H1 (cell line): ENCODE data around the gene MYRF. TPM values are rescaled to one million over a fixed set of nuclear protein-coding genes. Genes with fewer than 3 reads are reported as not detected.
A peak's percentile ranks its signal among the peaks of the same experiment; 100 is the strongest.

Experiments
- ASH2L ChIP-seq: fragments of 200-600, 300-600 bp; sonication (generic); IDR thresholded peaks from one replicate; pipeline ENCODE4 v1.7.1; 2017; ENCODE audit warnings: low read length
- BACH1 ChIP-seq: IDR thresholded peaks from 2 replicates; pipeline ENCODE4 v1.6.1; 2012; ENCODE audit warnings: low read length, improper control_type of control experiment
- EGR1 ChIP-seq: IDR thresholded peaks from 2 replicates; pipeline ENCODE4 v1.6.1; 2011; ENCODE audit warnings: low read depth, low read length, borderline replicate concordance
- GABPA ChIP-seq: IDR thresholded peaks from 2 replicates; pipeline ENCODE4 v1.6.1; 2011; ENCODE audit warnings: mild to moderate bottlenecking, low read length, moderate library complexity, borderline replicate concordance; ENCODE audit not compliant: insufficient read depth
- JUN ChIP-seq: IDR thresholded peaks from 2 replicates; pipeline ENCODE4 v1.6.1; 2011; ENCODE audit warnings: low read depth, mild to moderate bottlenecking, improper control_type of control experiment, low read length
- KDM4A ChIP-seq: IDR thresholded peaks from one replicate; pipeline ENCODE4 v1.7.1; 2012; ENCODE audit warnings: low read depth, mild to moderate bottlenecking, moderate library complexity, low read length, inconsistent platforms; ENCODE audit not compliant: severe bottlenecking
- MAFK ChIP-seq: IDR thresholded peaks from 2 replicates; pipeline ENCODE4 v1.6.1; 2012; ENCODE audit warnings: low read depth, mild to moderate bottlenecking, improper control_type of control experiment, low read length
- RNF2 ChIP-seq: fragments of 200-900, 300-1000 bp; sonication (generic); IDR thresholded peaks from 2 replicates; pipeline ENCODE4 v1.7.1; 2016; ENCODE audit warnings: borderline replicate concordance, low read depth, mild to moderate bottlenecking, antibody characterized with exemption, low read length; ENCODE audit not compliant: poor library complexity, severe bottlenecking; ENCODE audit errors: missing control alignments
- RXRA ChIP-seq: IDR thresholded peaks from 2 replicates; pipeline ENCODE4 v1.6.1; 2011; ENCODE audit warnings: low read depth, mild to moderate bottlenecking, low read length, moderate library complexity; ENCODE audit not compliant: insufficient read depth
- SAP30 ChIP-seq: fragments of 300-600 bp; sonication (generic); IDR thresholded peaks from 2 replicates; pipeline ENCODE4 v1.7.1; 2012; ENCODE audit warnings: low read length, moderate library complexity, mild to moderate bottlenecking, inconsistent platforms; ENCODE audit not compliant: insufficient read depth, insufficient replicate concordance
- SIX5 ChIP-seq: IDR thresholded peaks from 2 replicates; pipeline ENCODE4 v1.6.1; 2011; ENCODE audit warnings: mild to moderate bottlenecking, low read depth, low read length
- TAF7 ChIP-seq: optimal IDR thresholded peaks from 2 replicates; pipeline ENCODE3; 2011; ENCODE audit warnings: low read depth, mild to moderate bottlenecking, inconsistent platforms, low read length, moderate library complexity, borderline replicate concordance
- TBP ChIP-seq: IDR thresholded peaks from 2 replicates; pipeline ENCODE4 v1.6.1; 2011; ENCODE audit warnings: low read depth, low read length, improper control_type of control experiment
- TCF12 ChIP-seq: IDR thresholded peaks from 2 replicates; pipeline ENCODE4 v1.6.1; 2011; ENCODE audit warnings: low read depth, mild to moderate bottlenecking, low read length
- polyA plus RNA-seq, 7 experiments: library from polyadenylated mRNA; depleted of rRNA in 3 of 7; stranded (reverse) in 5 of 7; unstranded in 2 of 7; fragments of >200 nt in 5 of 7; fragments of 200-250 nt in 2 of 7; gene quantifications; 1 replicate in 5 of 7; 2 replicates in 1 of 7; 4 replicates in 1 of 7; pipeline versions ENCODE4 v1.2.1 to v1.2.3, GENCODE V29; 2011 to 2013; ENCODE audit warnings: missing spikeins in 2 of 7, mixed read lengths in 2 of 7
- total RNA-seq: library from RNA; stranded (reverse); fragmentation: NEBNext Ultra II Directional; extraction: Animal tissue kit (Norgen Biotek cat#: 25700); gene quantifications from 2 replicates; pipeline ENCODE4 v1.2.1, GENCODE V29; 2021
- TF ChIP-seq, protein P1 (sequence below): IDR thresholded peaks from 2 replicates; pipeline ENCODE4 v1.6.1; 2012; ENCODE audit warnings: inconsistent platforms
- TF ChIP-seq, protein P2 (sequence below): IDR thresholded peaks from 2 replicates; pipeline ENCODE4 v1.6.1; 2011; ENCODE audit warnings: low read length, improper control_type of control experiment
- TF ChIP-seq, protein P3 (sequence below): IDR thresholded peaks from 2 replicates; pipeline ENCODE4 v1.6.1; 2012; ENCODE audit warnings: low read length, inconsistent platforms

The MYRF gene
- total and polyA plus RNA-seq, 2 of the 8 experiments (the other 6 are each of a cell fraction or from before 2014, with no cell fraction given) = 6.0 to 6.1 TPM

DNA sequence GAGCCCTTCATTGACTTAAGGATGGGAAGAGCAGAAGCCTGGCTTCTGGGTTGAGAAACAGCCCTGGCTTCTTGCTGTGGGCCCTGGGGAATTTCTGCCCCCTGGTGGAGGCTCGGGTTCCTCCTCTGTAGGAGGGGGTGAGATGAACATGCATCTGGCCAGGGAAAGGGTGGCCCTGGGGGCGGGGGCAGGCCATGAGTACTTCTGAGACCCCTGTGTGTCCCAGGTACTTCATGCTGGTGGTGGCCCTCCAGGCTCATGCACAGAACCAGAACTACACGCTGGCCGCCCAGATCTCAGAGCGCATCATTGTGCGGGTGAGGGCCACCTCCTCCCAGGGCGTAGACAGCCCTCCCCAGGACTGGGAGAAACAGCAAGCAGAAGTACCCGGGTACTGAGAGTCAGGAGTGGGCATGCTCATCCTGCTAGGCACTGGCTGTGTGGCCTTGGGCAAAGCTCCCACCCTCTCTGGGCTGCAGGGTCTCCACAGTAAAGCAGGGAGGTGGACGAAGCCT lies 24.2 kb downstream of the MYRF start (continued):
- TF ChIP-seq RNF2 (no peak), JUN (no peak), TAF7 (no peak), EGR1 (no peak), KDM4A (no peak), BACH1 (no peak), MAFK (no peak), SIX5 (no peak), TCF12 (no peak), RXRA (no peak), GABPA (peak; percentile 31; the same call in 1 of the 2 replicates), TBP (no peak), ASH2L (no peak), SAP30 (no peak)
- TF ChIP-seq, protein P1, sequence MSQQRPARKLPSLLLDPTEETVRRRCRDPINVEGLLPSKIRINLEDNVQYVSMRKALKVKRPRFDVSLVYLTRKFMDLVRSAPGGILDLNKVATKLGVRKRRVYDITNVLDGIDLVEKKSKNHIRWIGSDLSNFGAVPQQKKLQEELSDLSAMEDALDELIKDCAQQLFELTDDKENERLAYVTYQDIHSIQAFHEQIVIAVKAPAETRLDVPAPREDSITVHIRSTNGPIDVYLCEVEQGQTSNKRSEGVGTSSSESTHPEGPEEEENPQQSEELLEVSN = no peak
- TF ChIP-seq, protein P2, sequence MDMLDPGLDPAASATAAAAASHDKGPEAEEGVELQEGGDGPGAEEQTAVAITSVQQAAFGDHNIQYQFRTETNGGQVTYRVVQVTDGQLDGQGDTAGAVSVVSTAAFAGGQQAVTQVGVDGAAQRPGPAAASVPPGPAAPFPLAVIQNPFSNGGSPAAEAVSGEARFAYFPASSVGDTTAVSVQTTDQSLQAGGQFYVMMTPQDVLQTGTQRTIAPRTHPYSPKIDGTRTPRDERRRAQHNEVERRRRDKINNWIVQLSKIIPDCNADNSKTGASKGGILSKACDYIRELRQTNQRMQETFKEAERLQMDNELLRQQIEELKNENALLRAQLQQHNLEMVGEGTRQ = no peak
- TF ChIP-seq, protein P3, sequence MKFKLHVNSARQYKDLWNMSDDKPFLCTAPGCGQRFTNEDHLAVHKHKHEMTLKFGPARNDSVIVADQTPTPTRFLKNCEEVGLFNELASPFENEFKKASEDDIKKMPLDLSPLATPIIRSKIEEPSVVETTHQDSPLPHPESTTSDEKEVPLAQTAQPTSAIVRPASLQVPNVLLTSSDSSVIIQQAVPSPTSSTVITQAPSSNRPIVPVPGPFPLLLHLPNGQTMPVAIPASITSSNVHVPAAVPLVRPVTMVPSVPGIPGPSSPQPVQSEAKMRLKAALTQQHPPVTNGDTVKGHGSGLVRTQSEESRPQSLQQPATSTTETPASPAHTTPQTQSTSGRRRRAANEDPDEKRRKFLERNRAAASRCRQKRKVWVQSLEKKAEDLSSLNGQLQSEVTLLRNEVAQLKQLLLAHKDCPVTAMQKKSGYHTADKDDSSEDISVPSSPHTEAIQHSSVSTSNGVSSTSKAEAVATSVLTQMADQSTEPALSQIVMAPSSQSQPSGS = no peak
